ENCODE results near the gene PPP1R13B.
A peak's percentile ranks its signal among the peaks of the same experiment; 100 is the strongest.

The PPP1R13B gene

GRCh38 chr14:103881268-103882201 lies 34.2 kb upstream of the PPP1R13B start:
- TF ChIP-seq CTCF (IDR thresholded peaks at IDR 0.05; ENCODE audit: low read depth, low read length) = no peak
- Histone ChIP-seq H3K27me3 (no peaks in the 10 kb centered on the region), H3K4me1 (peaks cover 37% of the 10 kb centered on the region), H3K9me3 (no peaks in the 10 kb centered on the region), H3K36me3 (no peaks in the 10 kb centered on the region), H3K4me3 (ENCODE audit: low read depth, low read length) (no peak overlapping the region)
- peak; percentile 67 for DNase-seq

- Histone ChIP-seq H3K36me3 (no peaks in the 10 kb centered on the region), H3K4me1 (peaks cover 37% of the 10 kb centered on the region), H3K4me3 (ENCODE audit: low read depth, low read length) (no peak overlapping the region), H3K27me3 (no peaks in the 10 kb centered on the region), H3K9me3 (no peaks in the 10 kb centered on the region)
- no peak for TF ChIP-seq CTCF (IDR thresholded peaks at IDR 0.05; ENCODE audit: low read depth, low read length)
- no peak for DNase-seq
These were observed 33.2 kb upstream of the PPP1R13B start for GRCh38 chr14:103880348-103881267.

DNA sequence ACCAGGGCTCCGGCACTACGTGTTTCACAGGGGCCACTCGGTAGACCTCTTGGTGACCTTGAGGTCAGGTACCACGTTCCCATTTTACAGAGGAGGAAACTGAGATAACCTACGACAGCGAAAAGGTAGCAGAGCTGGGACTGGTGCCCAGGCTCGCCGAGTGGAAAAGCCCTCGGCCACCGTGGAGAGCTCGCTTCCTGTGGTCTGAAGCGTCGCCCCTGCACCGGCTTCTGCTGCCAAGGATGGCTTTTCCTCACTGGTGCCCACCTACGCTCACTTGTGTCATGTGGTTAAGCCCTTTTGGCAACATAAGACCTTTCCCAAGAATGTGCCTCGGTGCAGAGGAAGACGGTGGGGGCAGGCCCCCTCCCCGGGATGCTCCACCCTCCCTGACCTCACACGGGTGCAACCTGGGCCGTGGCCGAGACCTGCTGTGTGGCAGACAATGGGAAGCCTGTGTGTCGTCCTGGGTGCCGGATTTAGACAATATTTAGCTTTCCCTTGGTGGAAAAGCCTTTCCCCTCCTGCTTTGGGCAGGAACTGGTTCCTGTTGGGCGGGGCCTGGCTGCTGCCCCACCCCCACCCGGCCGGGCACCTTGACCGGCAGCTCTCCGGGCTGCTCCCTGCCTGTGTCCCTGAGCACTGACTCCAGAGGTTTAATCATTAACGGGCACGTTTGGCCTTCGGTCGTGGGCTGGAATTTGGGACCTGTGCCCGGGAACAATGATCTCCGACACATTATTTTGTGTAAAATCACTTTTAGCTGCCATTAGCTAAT lies 32.4 kb upstream of the PPP1R13B start:
- Histone ChIP-seq H3K4me3 (ENCODE audit: low read depth, low read length) (no peak overlapping the region), H3K27me3 (no peaks in the 10 kb centered on the region), H3K4me1 (peaks cover 37% of the 10 kb centered on the region), H3K36me3 (no peaks in the 10 kb centered on the region), H3K9me3 (no peaks in the 10 kb centered on the region)
- no peak for TF ChIP-seq CTCF (IDR thresholded peaks at IDR 0.05; ENCODE audit: low read depth, low read length)
- no peak for DNase-seq

GRCh38 chr14:103879118-103879569 lies 31.8 kb upstream of the PPP1R13B start:
- H3K27me3 ChIP-seq = no peaks in the 10 kb centered on the region
- no peak for TF ChIP-seq CTCF (IDR thresholded peaks at IDR 0.05; ENCODE audit: low read depth, low read length)
- H3K9me3 ChIP-seq = no peaks in the 10 kb centered on the region
- DNase-seq = no peak
- peaks cover 37% of the 10 kb centered on the region for H3K4me1 ChIP-seq
- no peak overlapping the region for H3K4me3 ChIP-seq (ENCODE audit: low read depth, low read length)
- no peaks in the 10 kb centered on the region for H3K36me3 ChIP-seq

GRCh38 chr14:103878180-103878579 lies 30.8 kb upstream of the PPP1R13B start:
- no peaks in the 10 kb centered on the region for H3K27me3 ChIP-seq
- no peak for TF ChIP-seq CTCF (IDR thresholded peaks at IDR 0.05; ENCODE audit: low read depth, low read length)
- DNase-seq = no peak
- H3K9me3 ChIP-seq = no peaks in the 10 kb centered on the region
- peaks cover 36% of the 10 kb centered on the region for H3K4me1 ChIP-seq
- H3K4me3 ChIP-seq (ENCODE audit: low read depth, low read length) = no peak overlapping the region
- no peaks in the 10 kb centered on the region for H3K36me3 ChIP-seq

Measured in BE2C (cell line).